Breast epithelium (tissue), 3 donors: ENCODE data around the gene PHIP.

Experiments
- POLR2A ChIP-seq: fragments of 450-650 bp; IDR thresholded peaks from one replicate; pipeline ENCODE4 v1.6.1; 2016; ENCODE audit warnings: antibody characterized with exemption, mild to moderate bottlenecking, moderate library complexity
- POLR2AphosphoS5 ChIP-seq, 3 donors: sonication (generic); formaldehyde crosslinking; IDR thresholded peaks; one replicate each; pipeline ENCODE4 v1.6.1; 2017; ENCODE audit warnings: antibody characterized with exemption in 3 of 3
- TF ChIP-seq, protein P1 (sequence below), 3 donors: fragments of 450-650 bp; IDR thresholded peaks; one replicate each; pipeline ENCODE4 v1.5.1; 2016 to 2017; ENCODE audit warnings: antibody characterized with exemption in 3 of 3, mild to moderate bottlenecking in 3 of 3, moderate library complexity in 3 of 3

GRCh38 chr6:78948785-78949184, 129.3 kb downstream of the PHIP start:
- TF ChIP-seq POLR2A (no peak), POLR2AphosphoS5 (IDR thresholded peaks at IDR 0.05) (no peak)
- TF ChIP-seq, protein P1, sequence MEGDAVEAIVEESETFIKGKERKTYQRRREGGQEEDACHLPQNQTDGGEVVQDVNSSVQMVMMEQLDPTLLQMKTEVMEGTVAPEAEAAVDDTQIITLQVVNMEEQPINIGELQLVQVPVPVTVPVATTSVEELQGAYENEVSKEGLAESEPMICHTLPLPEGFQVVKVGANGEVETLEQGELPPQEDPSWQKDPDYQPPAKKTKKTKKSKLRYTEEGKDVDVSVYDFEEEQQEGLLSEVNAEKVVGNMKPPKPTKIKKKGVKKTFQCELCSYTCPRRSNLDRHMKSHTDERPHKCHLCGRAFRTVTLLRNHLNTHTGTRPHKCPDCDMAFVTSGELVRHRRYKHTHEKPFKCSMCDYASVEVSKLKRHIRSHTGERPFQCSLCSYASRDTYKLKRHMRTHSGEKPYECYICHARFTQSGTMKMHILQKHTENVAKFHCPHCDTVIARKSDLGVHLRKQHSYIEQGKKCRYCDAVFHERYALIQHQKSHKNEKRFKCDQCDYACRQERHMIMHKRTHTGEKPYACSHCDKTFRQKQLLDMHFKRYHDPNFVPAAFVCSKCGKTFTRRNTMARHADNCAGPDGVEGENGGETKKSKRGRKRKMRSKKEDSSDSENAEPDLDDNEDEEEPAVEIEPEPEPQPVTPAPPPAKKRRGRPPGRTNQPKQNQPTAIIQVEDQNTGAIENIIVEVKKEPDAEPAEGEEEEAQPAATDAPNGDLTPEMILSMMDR (IDR thresholded peaks at IDR 0.05) = no peak
